SK-MEL-5 (cell line): ENCODE data around the gene CHRNB1. TPM values are rescaled to one million over a fixed set of nuclear protein-coding genes. Genes with fewer than 3 reads are reported as not detected.
"Not testable (repeated sequence)": the region's sequence is repeated elsewhere in the genome, so short reads cannot be mapped to it uniquely, and the experiment has no call there.

Experiments used
- DNase-seq: peaks from one replicate; pipeline ENCODE4 v3.0.0-alpha.2; 2016; ENCODE audit warnings: low read depth, low spot score
- in situ Hi-C: cut with HindIII; loops from 2 replicates; pipeline ENCODE4 v1.10.0; 2016; ENCODE audit warnings: low sequenced_read_pairs, high pct_unique_total_duplicates, low pct_unique_long_range_greater_than_20kb
- total RNA-seq: library from RNA; depleted of rRNA; stranded (reverse); fragments of >200 nt; shearing (Covaris generic); gene quantifications from 2 replicates; pipeline ENCODE4 v1.2.3, GENCODE V29; 2014

The CHRNB1 gene
- total RNA-seq, 1 experiment from 2014 or later, result 4.5 TPM

DNA sequence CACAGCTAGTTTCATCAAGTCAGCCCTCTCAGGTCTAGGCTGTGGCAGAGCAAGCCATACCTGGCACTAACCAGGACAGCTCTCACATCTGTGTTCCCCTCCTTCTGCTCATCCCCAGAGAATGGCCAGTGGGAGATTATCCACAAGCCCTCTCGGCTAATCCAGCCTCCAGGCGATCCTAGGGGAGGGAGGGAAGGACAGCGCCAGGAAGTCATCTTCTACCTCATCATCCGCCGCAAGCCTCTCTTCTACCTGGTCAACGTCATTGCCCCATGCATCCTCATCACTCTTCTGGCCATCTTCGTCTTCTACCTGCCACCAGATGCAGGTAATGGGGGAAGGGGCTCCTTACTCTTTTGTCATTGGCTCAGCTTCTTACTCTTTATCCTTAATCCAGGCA, 3.6 kb downstream of the CHRNB1 start:
- no peak for DNase-seq
- in situ Hi-C loops, result no loop called here

DNA sequence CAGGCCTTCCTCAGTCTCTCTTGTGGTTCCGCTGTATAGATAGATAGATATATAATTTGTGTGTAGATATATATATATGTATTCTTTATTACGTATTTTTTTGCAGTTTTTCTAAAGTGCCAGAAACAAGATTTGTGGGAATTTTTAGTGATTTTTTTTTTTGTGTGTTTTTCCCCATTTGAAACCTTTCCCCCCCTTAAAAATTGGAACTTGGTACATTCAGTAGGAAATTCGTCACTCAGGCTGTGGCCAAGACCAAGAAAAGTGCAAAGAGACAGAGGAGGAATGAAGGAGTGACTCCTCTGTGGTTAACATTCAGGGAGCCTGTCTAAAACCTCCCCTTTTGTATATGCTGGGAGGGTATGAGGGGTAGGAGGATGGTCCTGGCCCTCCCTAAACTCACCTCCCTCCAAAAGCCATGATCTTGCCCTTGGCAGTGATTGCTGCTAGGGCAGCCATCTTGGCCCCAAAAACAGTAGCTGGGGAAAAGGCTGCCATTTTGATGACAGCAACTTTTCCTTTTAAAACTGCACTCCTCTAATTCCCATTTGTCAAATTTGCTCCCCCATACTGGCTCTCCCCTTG, 15.2 kb downstream of the CHRNB1 start:
- in situ Hi-C loops, result no loop called here
- DNase-seq, result no peak

GRCh38 chr17:7460850-7461660, 16.2 kb downstream of the CHRNB1 start:
- no peak for DNase-seq
- in situ Hi-C loops, result no loop called here

GRCh38 chr17:7462474-7463371, 17.9 kb downstream of the CHRNB1 start:
- in situ Hi-C loops, result no loop called here
- DNase-seq, result no peak

- no peak for DNase-seq
Observed at GRCh38 chr17:7463372-7463846, 18.5 kb downstream of the CHRNB1 start.

DNA sequence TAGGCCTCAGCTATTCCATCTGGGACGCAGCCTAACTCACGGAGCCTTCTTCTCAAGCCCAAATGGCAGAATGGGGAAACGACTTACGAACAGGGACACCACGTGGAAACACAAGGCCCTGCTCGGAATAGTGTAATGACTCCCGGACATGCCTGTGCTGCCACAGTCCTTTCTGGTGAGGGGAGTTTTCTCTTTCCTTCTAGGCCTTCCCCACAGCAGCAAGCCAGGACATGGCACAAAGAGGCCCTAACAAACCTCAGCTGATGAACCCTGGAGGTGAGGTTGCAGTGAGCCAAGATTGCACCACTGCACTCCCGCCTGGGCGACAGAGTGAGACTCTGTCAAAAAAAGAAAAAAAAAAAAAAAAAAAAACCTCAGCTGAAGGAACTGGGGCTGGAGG, 19.2 kb downstream of the CHRNB1 start:
- in situ Hi-C loops, result no loop called here
- no peak for DNase-seq

More at GRCh38 chr17:7463372-7463846, 18.5 kb downstream of the CHRNB1 start:
- in situ Hi-C loops, result no loop called here

DNA sequence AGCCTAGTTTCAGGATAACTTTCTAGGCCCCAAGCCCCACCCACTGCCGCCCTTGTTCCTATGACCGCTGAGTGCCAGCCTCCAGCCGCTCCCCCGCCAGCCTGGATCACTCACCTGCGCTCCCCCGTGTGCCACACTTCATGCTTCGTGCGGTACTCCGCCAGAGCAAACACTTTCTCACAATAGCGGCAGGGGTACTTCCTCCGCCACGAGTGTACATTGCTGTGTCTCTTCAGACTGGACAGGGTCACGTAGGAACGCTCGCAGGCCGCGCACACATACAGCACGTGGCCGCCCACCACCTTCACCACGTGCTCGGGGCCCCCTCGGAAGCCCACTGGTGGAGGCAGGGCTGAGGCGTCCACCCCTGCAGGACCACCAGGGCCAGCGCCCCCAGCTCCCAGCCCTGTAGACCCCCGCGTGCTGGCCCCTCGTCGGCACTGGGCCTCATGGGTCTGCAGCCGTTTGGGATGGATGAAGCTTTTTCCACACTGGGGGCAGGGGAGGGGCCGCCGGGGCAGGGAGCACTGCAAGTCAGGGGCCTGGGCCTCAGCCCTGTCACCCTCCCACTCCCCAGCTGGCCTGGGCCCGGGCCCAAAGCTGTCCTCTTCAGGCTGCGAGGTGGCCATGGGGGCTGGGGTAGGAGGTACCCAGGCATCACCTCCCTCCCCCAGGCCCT, 20.9 kb downstream of the CHRNB1 start:
- DNase-seq, result no peak
- in situ Hi-C loops, result no loop called here

DNA sequence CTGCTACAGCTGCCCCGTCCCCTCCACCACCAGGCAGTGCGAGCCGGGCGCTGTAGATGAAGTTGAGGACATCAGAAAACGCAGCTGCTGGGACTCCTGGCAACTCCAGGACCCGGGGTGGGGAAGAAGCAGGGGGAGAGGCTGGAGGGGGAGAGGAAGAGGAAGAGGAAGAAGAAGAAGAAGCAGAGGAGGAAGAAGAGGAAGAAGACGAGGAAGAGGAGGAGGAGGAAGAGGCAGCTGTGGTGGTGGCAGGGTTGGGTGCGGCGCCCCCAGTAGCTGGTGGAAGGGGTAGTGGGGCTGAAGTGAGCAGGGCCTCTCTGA, 21.4 kb downstream of the CHRNB1 start:
- DNase-seq, result no peak
- in situ Hi-C loops, result no loop called here

DNA sequence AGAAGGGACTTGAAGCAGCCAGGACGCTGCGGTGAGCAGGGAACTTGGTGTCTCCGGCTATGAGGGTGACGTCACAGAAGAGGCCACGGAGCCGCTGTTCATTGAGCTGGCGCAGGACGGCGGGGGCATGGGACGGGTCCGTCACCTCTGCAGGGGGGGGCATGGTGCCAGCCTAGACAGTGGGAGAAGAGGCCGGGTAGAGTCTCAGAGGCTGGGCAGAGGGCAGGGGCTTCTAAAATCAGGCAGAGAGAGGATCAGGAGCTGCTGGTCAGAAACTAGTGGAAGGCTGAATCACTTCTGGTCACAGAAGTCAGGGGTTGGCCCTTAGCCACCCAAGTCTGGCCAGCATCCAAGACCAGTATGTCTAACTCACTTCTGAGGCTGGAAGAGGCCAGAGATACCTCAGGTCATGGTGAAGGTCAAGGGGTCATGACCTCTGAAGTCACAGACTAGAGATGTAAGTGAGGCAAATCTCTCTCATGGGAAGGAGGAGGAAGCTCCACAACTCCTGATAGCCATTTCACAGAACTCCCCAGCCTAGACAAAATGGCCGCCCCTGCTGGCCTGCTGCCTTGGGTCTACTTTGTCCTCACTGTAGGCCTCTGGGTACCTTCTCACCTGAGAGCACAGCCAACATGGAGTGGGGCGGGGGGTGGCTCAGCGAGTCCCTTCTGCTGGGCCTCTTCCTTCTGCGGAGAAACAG, 21.9 kb downstream of the CHRNB1 start:
- DNase-seq, result no peak
- in situ Hi-C loops, result no loop called here

DNA sequence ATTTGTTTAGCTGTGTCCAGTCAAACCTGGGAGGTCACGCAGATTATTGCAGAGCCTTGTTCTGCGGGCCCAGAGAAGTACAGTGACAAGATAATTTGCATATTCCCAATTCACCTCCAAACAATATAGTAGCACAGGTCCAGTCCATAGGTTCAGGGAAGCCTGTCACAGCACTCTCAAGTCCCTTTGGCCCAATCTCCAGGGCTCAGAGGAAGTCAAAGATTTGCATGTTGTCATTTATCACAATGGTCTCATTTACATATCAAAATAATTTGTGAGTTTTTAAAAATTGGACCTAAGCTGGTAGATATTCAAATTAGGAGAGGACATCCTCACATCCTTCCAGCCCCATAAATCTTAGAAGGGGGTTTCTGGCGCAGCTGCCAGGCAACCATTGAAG, 22.6 kb downstream of the CHRNB1 start:
- no peak for DNase-seq
- in situ Hi-C loops, result no loop called here

DNA sequence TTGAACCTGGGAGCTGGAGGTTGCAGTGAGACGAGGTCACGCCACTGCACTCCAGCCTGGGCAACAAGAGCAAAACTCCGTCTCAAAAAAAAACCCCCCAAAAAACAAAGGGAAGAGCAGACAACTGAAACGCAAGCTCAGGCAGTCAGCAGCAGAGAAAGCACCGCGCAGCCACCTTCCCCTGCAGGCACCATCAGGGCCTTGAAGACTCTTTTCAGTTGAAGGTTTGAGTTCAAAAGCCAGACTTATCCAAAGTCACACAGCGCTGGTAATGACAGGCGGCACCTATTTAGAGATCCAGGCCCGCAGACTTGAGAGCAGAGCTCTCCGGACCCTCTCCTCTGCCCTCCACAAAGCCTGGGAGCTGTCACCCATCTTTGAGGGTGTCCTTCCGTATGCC, 23.4 kb downstream of the CHRNB1 start:
- in situ Hi-C loops, result no loop called here
- no peak for DNase-seq

- DNase-seq, result no peak
- in situ Hi-C loops, result no loop called here
Observed at GRCh38 chr17:7468804-7469389, 24.0 kb downstream of the CHRNB1 start.

GRCh38 chr17:7469843-7470242, 25.0 kb downstream of the CHRNB1 start:
- DNase-seq, in situ Hi-C loops: not testable (repeated sequence)

- in situ Hi-C loops, DNase-seq: not testable (repeated sequence)
Observed at GRCh38 chr17:7470457-7470973, 25.7 kb downstream of the CHRNB1 start.

GRCh38 chr17:7471729-7472128, 26.9 kb downstream of the CHRNB1 start:
- DNase-seq, result no peak
- in situ Hi-C loops, result no loop called here

DNA sequence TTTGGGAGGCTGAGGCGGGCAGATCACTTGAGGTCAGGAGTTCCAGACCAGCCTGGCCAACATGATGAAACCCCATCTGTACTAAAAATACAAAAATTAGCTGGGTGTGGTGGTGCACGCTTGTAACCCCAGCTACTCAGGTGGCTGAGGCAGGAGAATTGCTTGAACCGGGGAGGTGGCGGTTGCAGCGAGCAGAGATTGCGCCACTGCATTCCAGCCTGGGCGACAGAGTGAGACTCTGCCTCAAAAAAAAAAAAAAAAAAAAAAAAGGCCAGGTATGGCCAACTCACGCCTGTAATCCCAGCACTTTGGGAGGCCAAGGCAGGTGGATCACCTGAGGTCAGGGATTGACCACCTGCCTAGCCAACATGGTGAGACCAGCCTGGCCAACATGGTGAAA, 29.9 kb downstream of the CHRNB1 start:
- in situ Hi-C loops, DNase-seq: not testable (repeated sequence)
